HG02943 (cell line): ENCODE data around the gene HIGD2A.
"Not testable (repeated sequence)": the region's sequence is repeated elsewhere in the genome, so short reads cannot be mapped to it uniquely, and the experiment has no call there.

ENCODE experiments used
- ATAC-seq: cut with Tn5 transposase; IDR thresholded peaks from one replicate; pipeline ENCODE4 v1.9.1; 2021; ENCODE audit warnings: mild to moderate bottlenecking, low read depth, moderate library complexity; ENCODE audit not compliant: unreplicated experiment

The HIGD2A gene

GRCh38 chr5:176394096-176394495 lies 5.5 kb downstream of the HIGD2A start:
- ATAC-seq = no peak

- no peak for ATAC-seq
Measured at GRCh38 chr5:176394881-176395675, 6.5 kb downstream of the HIGD2A start.

GRCh38 chr5:176396330-176396729 lies 7.8 kb downstream of the HIGD2A start:
- no peak for ATAC-seq

- no peak for ATAC-seq
Measured at GRCh38 chr5:176397736-176398420, 9.3 kb downstream of the HIGD2A start.

- ATAC-seq = no peak
Measured at GRCh38 chr5:176400382-176401156, 12.0 kb downstream of the HIGD2A start.

GRCh38 chr5:176401281-176402205 lies 13.0 kb downstream of the HIGD2A start:
- no peak for ATAC-seq

GRCh38 chr5:176405656-176406435 lies 17.3 kb downstream of the HIGD2A start:
- no peak for ATAC-seq

GRCh38 chr5:176406436-176407052 lies 18.0 kb downstream of the HIGD2A start:
- ATAC-seq = no peak

GRCh38 chr5:176407456-176408251 lies 19.1 kb downstream of the HIGD2A start:
- ATAC-seq = no peak

GRCh38 chr5:176408252-176408573 lies 19.7 kb downstream of the HIGD2A start:
- ATAC-seq = not testable (repeated sequence)

- no peak for ATAC-seq
Measured at GRCh38 chr5:176408590-176408989, 20.0 kb downstream of the HIGD2A start.

- ATAC-seq = no peak
Measured at GRCh38 chr5:176409765-176410164, 21.2 kb downstream of the HIGD2A start.

GRCh38 chr5:176410486-176411180 lies 22.1 kb downstream of the HIGD2A start:
- ATAC-seq = no peak

GRCh38 chr5:176412517-176413254 lies 24.1 kb downstream of the HIGD2A start:
- no peak for ATAC-seq

GRCh38 chr5:176413255-176413565 lies 24.7 kb downstream of the HIGD2A start:
- ATAC-seq = no peak

GRCh38 chr5:176413709-176414191 lies 25.2 kb downstream of the HIGD2A start:
- no peak for ATAC-seq

- ATAC-seq = no peak
Measured at GRCh38 chr5:176414704-176415103, 26.2 kb downstream of the HIGD2A start.
